ENCODE results near the gene DENND6B. TPM values are rescaled to one million over a fixed set of nuclear protein-coding genes. Genes with fewer than 3 reads are reported as not detected.
A peak's percentile ranks its signal among the peaks of the same experiment; 100 is the strongest.

Gene DENND6B
- total RNA-seq, 1 experiment from 2014 or later, result 13.2 TPM

DNA sequence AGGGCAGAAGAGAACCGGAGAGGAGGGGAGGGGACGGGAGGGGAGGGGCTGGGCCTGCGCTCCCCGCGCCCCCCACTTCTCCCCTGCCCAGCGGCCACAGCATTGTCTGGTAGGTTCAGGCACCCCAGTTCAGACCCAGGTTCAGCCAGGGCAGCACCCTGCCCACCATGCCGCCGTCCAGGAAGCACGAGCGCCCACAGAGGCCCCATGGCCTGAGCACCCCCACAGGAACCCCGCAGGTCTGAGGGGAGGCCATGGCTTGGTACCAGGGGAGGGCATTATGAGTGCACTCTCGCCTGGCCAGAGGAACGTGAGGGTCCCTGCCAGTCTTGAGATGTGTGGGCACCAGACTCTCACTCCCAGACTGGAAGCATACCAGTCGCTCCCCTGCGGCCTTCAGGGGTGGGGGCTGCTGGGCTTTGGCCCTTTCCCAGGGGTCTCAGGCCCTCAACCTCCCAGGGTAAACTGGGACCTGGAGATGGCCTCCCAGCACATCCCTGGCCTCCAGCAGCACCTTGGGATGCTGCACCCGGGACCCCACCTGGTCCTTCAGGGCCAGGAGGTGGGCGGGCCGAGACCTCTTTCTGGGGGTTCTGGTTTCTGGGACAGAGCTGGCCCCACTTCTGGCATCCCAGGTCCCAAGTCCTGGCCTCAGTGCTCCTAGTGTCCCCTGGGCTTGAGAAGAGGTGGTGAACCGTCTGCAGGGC, 18.8 kb downstream of the DENND6B start:
- TF ChIP-seq, protein P1, sequence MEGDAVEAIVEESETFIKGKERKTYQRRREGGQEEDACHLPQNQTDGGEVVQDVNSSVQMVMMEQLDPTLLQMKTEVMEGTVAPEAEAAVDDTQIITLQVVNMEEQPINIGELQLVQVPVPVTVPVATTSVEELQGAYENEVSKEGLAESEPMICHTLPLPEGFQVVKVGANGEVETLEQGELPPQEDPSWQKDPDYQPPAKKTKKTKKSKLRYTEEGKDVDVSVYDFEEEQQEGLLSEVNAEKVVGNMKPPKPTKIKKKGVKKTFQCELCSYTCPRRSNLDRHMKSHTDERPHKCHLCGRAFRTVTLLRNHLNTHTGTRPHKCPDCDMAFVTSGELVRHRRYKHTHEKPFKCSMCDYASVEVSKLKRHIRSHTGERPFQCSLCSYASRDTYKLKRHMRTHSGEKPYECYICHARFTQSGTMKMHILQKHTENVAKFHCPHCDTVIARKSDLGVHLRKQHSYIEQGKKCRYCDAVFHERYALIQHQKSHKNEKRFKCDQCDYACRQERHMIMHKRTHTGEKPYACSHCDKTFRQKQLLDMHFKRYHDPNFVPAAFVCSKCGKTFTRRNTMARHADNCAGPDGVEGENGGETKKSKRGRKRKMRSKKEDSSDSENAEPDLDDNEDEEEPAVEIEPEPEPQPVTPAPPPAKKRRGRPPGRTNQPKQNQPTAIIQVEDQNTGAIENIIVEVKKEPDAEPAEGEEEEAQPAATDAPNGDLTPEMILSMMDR (IDR thresholded peaks at IDR 0.05; ENCODE audit: unreplicated experiment), result no peak
- intact Hi-C loops (cut with micrococcal nuclease; ENCODE audit: unreplicated experiment), result no loop called here
- Mint-ChIP-seq H3K4me3 (ENCODE audit: low read depth, unreplicated experiment) (peak overlapping the region; percentile 67), H3K27ac (ENCODE audit: unreplicated experiment) (peak overlapping the region; percentile 24), H3K4me1 (ENCODE audit: low read depth, unreplicated experiment) (peaks cover 31% of the 10 kb centered on the region), H3K36me3 (ENCODE audit: insufficient read depth, unreplicated experiment) (peaks cover 61% of the 10 kb centered on the region), H3K27me3 (ENCODE audit: unreplicated experiment) (no peaks in the 10 kb centered on the region), H3K9me3 (ENCODE audit: low read depth, unreplicated experiment) (no peaks in the 10 kb centered on the region)
- BruUV-seq (replicated peaks), result no TSS peak
- CTCF ChIA-PET, result interaction anchor here (0.6 kb wide), 1 partner anchor 54 kb away, joined by 3 read pairs; no protein-coding TSS in a partner anchor
- DNase-seq, result no peak

DNA sequence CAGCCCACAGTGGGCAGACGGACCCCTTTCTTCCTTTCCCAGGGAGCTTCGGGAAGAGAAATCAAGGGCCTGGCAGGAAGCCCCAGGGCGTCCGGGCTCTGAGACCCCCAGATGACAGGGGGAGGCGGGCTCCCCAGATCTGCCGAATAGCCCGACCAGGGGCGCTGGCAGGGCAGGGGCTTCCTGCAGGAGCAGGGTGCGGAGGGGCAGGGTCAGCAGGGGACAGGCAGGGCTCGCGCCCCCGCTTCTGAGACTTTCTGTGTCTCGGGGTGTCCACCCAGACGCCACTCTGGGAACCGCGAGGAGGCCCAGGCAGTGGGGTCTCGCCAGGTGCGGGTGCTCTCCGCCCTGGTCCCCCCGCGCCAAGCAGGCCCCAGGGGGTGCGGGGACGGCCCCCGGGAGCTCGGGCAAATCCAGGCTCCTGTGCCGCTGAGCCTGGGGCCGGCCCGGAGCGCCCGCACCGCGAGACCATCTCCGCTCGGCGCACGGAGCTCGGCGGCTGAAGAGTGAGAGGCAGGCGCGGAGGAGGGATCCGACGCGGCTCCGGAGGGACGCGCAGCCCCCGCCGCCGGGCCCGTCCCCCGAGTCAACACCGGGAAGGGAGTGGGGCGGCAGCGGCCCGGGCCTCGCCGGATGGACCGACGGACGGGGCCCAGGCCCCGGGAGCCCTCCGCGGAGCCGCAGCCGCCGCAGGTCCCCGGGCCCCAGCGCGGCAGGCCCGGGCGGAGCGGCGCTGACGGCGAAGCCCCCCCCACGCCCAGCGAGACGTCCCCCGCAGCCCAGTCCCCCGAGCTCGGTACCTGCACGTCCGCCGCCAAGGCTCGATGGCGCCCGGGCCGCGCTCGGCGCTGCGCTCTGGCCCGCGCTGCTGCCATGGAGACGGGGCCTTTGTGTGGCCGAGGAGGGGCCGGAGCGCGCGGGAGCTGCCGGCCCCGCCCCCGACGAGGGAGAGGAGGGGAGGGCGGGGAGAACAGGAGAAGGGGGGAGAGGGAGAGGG, 19.8 kb downstream of the DENND6B start, which contains the start of gene PLXNB2:
TSS of gene PLXNB2 (minus strand) at position 894 of the 997 bp plus-strand sequence. CDS start 17,062 bp downstream, outside the sequence.
- Mint-ChIP-seq H3K27ac (ENCODE audit: unreplicated experiment) (peak within 1 kb of the TSS; percentile 84), H3K27me3 (ENCODE audit: unreplicated experiment) (no peaks in the 10 kb centered on the region), H3K4me3 (ENCODE audit: low read depth, unreplicated experiment) (peak within 1 kb of the TSS; percentile 67), H3K4me1 (ENCODE audit: low read depth, unreplicated experiment) (peaks cover 39% of the 10 kb centered on the region), H3K9me3 (ENCODE audit: low read depth, unreplicated experiment) (no peaks in the 10 kb centered on the region), H3K36me3 (ENCODE audit: insufficient read depth, unreplicated experiment) (peaks cover 70% of the 10 kb centered on the region)
- peak; percentile 86 for DNase-seq
- CTCF ChIA-PET, result interaction anchor here (0.6 to 1.7 kb wide), 11 partner anchors 12 to 1645 kb away, joined by 3 to 18 read pairs (median 4); no protein-coding TSS in a partner anchor
- TF ChIP-seq, protein P1 (IDR thresholded peaks at IDR 0.05; ENCODE audit: unreplicated experiment), result no peak
- intact Hi-C loops (cut with micrococcal nuclease; ENCODE audit: unreplicated experiment), result no loop called here
- no TSS peak for BruUV-seq (replicated peaks)

DNA sequence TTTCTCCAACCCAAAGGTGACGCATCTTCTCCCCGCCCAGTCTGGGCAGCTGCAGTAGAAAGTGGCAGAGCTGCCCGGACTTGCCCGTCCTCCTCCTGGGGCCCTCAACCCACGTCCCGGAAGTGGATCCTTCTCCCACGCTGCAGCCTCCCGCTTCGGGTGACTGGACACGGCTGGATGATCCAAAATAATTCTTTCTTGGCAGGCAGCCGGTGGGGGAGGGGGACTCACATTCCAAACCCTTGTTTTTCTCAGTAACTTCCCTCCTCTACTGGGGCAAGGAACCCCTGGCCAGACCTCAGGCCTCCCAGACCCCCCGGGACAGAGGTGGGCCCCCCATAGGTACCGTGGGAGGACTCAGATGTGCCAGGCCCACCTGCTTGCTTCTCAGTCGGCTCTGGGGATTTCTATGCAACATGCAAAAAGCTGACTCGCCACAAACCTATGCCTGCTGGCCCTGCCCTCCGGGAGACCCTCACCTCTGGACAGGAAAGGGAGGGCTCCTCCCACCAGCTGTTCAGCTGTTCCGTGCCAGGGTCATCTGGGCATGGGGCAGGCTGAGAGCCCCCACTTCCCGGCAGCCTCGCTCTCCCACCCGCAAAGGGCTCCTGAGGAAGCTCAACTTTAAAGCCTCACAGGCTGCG, 20.8 kb downstream of the DENND6B start:
- intact Hi-C loops (cut with micrococcal nuclease; ENCODE audit: unreplicated experiment), result no loop called here
- no peaks in the 10 kb centered on the region for H3K9me3 Mint-ChIP-seq (ENCODE audit: low read depth, unreplicated experiment)
- CTCF ChIA-PET, result interaction anchor here (0.6 to 3.9 kb wide), 8 partner anchors 12 to 43 kb away, joined by 3 to 26 read pairs (median 4); no protein-coding TSS in a partner anchor
- H3K4me3 Mint-ChIP-seq (ENCODE audit: low read depth, unreplicated experiment), result peak overlapping the region; percentile 67
- peak; percentile 88 for DNase-seq
- peaks cover 71% of the 10 kb centered on the region for H3K36me3 Mint-ChIP-seq (ENCODE audit: insufficient read depth, unreplicated experiment)
- TF ChIP-seq, protein P1 (IDR thresholded peaks at IDR 0.05; ENCODE audit: unreplicated experiment), result no peak
- H3K4me1 Mint-ChIP-seq (ENCODE audit: low read depth, unreplicated experiment), result peaks cover 50% of the 10 kb centered on the region
- TSS peak; percentile 83 for BruUV-seq (replicated peaks)
- no peaks in the 10 kb centered on the region for H3K27me3 Mint-ChIP-seq (ENCODE audit: unreplicated experiment)
- peak overlapping the region; percentile 84 for H3K27ac Mint-ChIP-seq (ENCODE audit: unreplicated experiment)

Data from Calu3 (cell line).